ENCODE results near the gene TBX21. TPM values are rescaled to one million over a fixed set of nuclear protein-coding genes. Genes with fewer than 3 reads are reported as not detected.
A peak's percentile ranks its signal among the peaks of the same experiment; 100 is the strongest.

The TBX21 gene
- total RNA-seq, 1 experiment from 2014 or later = 0.15 TPM

- TF ChIP-seq ARID4B (CRISPR knock-in tag; IDR thresholded peaks at IDR 0.05; ENCODE audit: borderline replicate concordance) (peak; percentile 83; the same call in 1 of the 2 replicates), TEAD1 (CRISPR knock-in tag; IDR thresholded peaks at IDR 0.05) (peak; percentile 83; the same call in 1 of the 2 replicates), ZNF425 (CRISPR knock-in tag; conservative IDR thresholded peaks at IDR 0.05) (no peak), NR3C1 (CRISPR knock-in tag; conservative IDR thresholded peaks at IDR 0.05; ENCODE audit: low read depth) (no peak)
These were observed 38.2 kb upstream of the TBX21 start (continued) for GRCh38 chr17:47694581-47695428.

GRCh38 chr17:47695429-47696376 is 37.3 kb upstream of the TBX21 start:
- ChIA-PET CTCF (interaction anchor here (0.9 to 3.7 kb wide), 5 partner anchors 18 to 251 kb away, joined by 3 to 29 read pairs (median 6); partner anchors contain the start of gene KPNB1), POLR2A (interaction anchor here (0.6 kb wide), 1 partner anchor 1652 kb away, joined by 11 read pairs; no protein-coding TSS in a partner anchor)
- H3K4me3 Mint-ChIP-seq = peak overlapping the region; percentile 91
- no peaks in the 10 kb centered on the region for H3K9me3 Mint-ChIP-seq
- peak; percentile 51 for DNase-seq (ENCODE audit: low spot score)
- H3K27me3 Mint-ChIP-seq (ENCODE audit: low read depth) = no peaks in the 10 kb centered on the region
- H3K27ac Mint-ChIP-seq = peak overlapping the region; percentile 39; the same call in 1 of the 2 replicates
- peaks cover 34% of the 10 kb centered on the region for H3K4me1 Mint-ChIP-seq
- peak; percentile 16 for ATAC-seq
- H3K36me3 Mint-ChIP-seq = no peaks in the 10 kb centered on the region
- TF ChIP-seq TCF7 (CRISPR knock-in tag; IDR thresholded peaks at IDR 0.05; ENCODE audit: low read depth) (no peak), SMAD4 (CRISPR knock-in tag; IDR thresholded peaks at IDR 0.05) (no peak), E2F5 (CRISPR knock-in tag; IDR thresholded peaks at IDR 0.05) (no peak), ZBTB43 (CRISPR knock-in tag; IDR thresholded peaks at IDR 0.05) (no peak), NR3C1 (CRISPR knock-in tag; conservative IDR thresholded peaks at IDR 0.05; ENCODE audit: low read depth) (no peak), ZNF532 (CRISPR knock-in tag; IDR thresholded peaks at IDR 0.05; ENCODE audit: borderline replicate concordance) (no peak), ATF2 (CRISPR knock-in tag; IDR thresholded peaks at IDR 0.05; ENCODE audit: borderline replicate concordance, low read depth) (no peak), MAX (CRISPR knock-in tag; IDR thresholded peaks at IDR 0.05) (0 out of 2 replicates have a peak, but pooled peaks have one; percentile 18), FOXK1 (CRISPR knock-in tag; IDR thresholded peaks at IDR 0.05) (no peak), SMAD3 (CRISPR knock-in tag; IDR thresholded peaks at IDR 0.05; ENCODE audit: borderline replicate concordance) (no peak), ZNF121 (CRISPR knock-in tag; IDR thresholded peaks at IDR 0.05) (no peak), IRF2 (CRISPR knock-in tag; IDR thresholded peaks at IDR 0.05; ENCODE audit: borderline replicate concordance, low read depth) (no peak)
